PFSK-1 (cell line): ENCODE data around the gene TMEM132D.

Experiments
- FOXP2 ChIP-seq: optimal IDR thresholded peaks from 2 replicates; pipeline ENCODE3; 2011; ENCODE audit warnings: borderline replicate concordance, control low read depth, inconsistent platforms; ENCODE audit not compliant: insufficient read depth; ENCODE audit errors: extremely low read length, extremely low read depth
- POLR2AphosphoS5 ChIP-seq: IDR thresholded peaks from 2 replicates; pipeline ENCODE4 v1.6.1; 2012; ENCODE audit warnings: low read depth, mild to moderate bottlenecking, control low read depth, low read length, moderate library complexity
- REST ChIP-seq, 2 experiments: IDR thresholded peaks; 2 replicates each; pipeline versions ENCODE4 v1.6.1 to v1.8.0; 2011 to 2012; ENCODE audit warnings: low read depth in 2 of 2, low read length in 2 of 2, control low read depth in 1 of 2, inconsistent platforms in 1 of 2, mild to moderate bottlenecking in 1 of 2, moderate library complexity in 1 of 2; ENCODE audit not compliant: insufficient read depth in 1 of 2
- SIN3A ChIP-seq: IDR thresholded peaks from 2 replicates; pipeline ENCODE4 v1.6.1; 2012; ENCODE audit warnings: mild to moderate bottlenecking, low read length, moderate library complexity, borderline replicate concordance; ENCODE audit not compliant: insufficient read depth
- TAF1 ChIP-seq: IDR thresholded peaks from 2 replicates; pipeline ENCODE4 v1.6.1; 2012; ENCODE audit warnings: low read length, control low read depth, borderline replicate concordance; ENCODE audit not compliant: insufficient read depth

Gene TMEM132D

GRCh38 chr12:129409281-129409680, 494.5 kb downstream of the TMEM132D start:
- TF ChIP-seq POLR2AphosphoS5: no peak
- no peak for TF ChIP-seq TAF1
- no peak for TF ChIP-seq FOXP2
- TF ChIP-seq SIN3A: no peak
- no peak for TF ChIP-seq REST (IDR thresholded peaks at IDR 0.05; ENCODE audit: insufficient read depth in 1 of 2, low read depth in 2 of 2, low read length in 2 of 2)

- no peak for TF ChIP-seq REST (IDR thresholded peaks at IDR 0.05; ENCODE audit: insufficient read depth in 1 of 2, low read depth in 2 of 2, low read length in 2 of 2)
- TF ChIP-seq FOXP2: no peak
- no peak for TF ChIP-seq SIN3A
- no peak for TF ChIP-seq TAF1
- no peak for TF ChIP-seq POLR2AphosphoS5
Measured at GRCh38 chr12:129404556-129404955, 499.3 kb downstream of the TMEM132D start.

GRCh38 chr12:129401572-129401971, 502.3 kb downstream of the TMEM132D start:
- no peak for TF ChIP-seq POLR2AphosphoS5
- TF ChIP-seq SIN3A: no peak
- no peak for TF ChIP-seq REST (IDR thresholded peaks at IDR 0.05; ENCODE audit: insufficient read depth in 1 of 2, low read depth in 2 of 2, low read length in 2 of 2)
- no peak for TF ChIP-seq FOXP2
- TF ChIP-seq TAF1: no peak

GRCh38 chr12:129394177-129394825, 509.5 kb downstream of the TMEM132D start:
- TF ChIP-seq POLR2AphosphoS5 (no peak), TAF1 (no peak), REST (IDR thresholded peaks at IDR 0.05; ENCODE audit: insufficient read depth in 1 of 2, low read depth in 2 of 2, low read length in 2 of 2) (no peak), FOXP2 (no peak), SIN3A (no peak)
